Forelimb muscle (tissue), 1 donor: Measurements from ENCODE around the gene CPEB2. TPM values are rescaled to one million over a fixed set of nuclear protein-coding genes. Genes with fewer than 3 reads are reported as not detected.

Experiments used
- DNase-seq: peaks from one replicate; pipeline ENCODE4 v3.0.0-alpha.2; 2013; ENCODE audit warnings: low read depth
- polyA plus RNA-seq: library from polyadenylated mRNA; unstranded; fragments of 120-200 nt; gene quantifications from one replicate; pipeline ENCODE4 v1.2.1, GENCODE V29; 2013; ENCODE audit not compliant: insufficient read length

The CPEB2 gene
- polyA plus RNA-seq: 9.8 TPM

GRCh38 chr4:15001869-15002658, at the start of gene CPEB2:
Gene CPEB2, plus strand, starts transcription at chr4:15002481. Its CDS starts 193 bp downstream, at chr4:15002674.
- peak; percentile 72 for DNase-seq

GRCh38 chr4:14958436-14958835, 43.8 kb upstream of the CPEB2 start:
- no peak for DNase-seq

- no peak for DNase-seq
Observed at GRCh38 chr4:14961292-14961691, 41.0 kb upstream of the CPEB2 start.

- DNase-seq: no peak
Observed at GRCh38 chr4:14965071-14965470, 37.2 kb upstream of the CPEB2 start.

GRCh38 chr4:14967982-14968381, 34.3 kb upstream of the CPEB2 start:
- no peak for DNase-seq

GRCh38 chr4:14977830-14978229, 24.5 kb upstream of the CPEB2 start:
- no peak for DNase-seq

- no peak for DNase-seq
Observed at GRCh38 chr4:14984448-14984847, 17.8 kb upstream of the CPEB2 start.

DNA sequence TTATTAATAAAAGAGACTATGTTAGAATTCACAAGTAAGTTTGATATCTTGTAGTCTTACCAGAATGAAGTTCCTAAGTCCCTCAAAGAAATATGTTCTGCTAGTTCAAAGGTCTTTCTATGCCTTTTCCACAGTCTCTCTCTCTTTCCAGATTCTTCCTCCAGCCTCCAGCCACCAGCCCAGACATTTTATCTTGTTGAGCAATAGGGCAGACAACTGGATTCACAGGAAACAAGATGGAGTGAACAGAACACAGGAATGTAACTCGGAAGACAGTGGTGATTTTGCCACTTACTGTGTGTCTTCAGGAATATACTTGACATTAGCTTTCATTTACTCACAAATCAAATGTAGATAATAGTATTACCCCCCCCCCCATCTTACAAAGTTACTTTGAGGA, 17.1 kb upstream of the CPEB2 start:
- DNase-seq: no peak

DNA sequence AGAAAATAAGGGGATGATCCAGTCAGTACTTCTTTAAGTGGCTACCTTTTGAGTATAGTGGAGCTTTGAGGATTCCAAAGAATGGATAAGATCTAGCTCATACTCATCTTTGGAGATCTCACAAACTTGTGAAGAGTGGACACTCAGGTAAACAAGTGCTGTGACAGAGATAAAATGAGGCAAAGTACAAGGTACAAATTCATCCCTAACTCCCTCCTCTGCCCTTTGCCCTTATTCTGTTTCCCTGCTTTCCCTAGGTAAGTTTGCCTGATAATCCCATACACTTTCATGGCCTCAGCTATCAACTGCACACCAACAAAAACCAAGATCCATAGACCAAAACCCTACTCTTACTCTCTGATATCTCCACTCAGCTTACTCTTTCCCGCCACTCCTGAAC, 16.4 kb upstream of the CPEB2 start:
- DNase-seq: no peak

- no peak for DNase-seq
Observed at GRCh38 chr4:14987054-14987453, 15.2 kb upstream of the CPEB2 start.

DNA sequence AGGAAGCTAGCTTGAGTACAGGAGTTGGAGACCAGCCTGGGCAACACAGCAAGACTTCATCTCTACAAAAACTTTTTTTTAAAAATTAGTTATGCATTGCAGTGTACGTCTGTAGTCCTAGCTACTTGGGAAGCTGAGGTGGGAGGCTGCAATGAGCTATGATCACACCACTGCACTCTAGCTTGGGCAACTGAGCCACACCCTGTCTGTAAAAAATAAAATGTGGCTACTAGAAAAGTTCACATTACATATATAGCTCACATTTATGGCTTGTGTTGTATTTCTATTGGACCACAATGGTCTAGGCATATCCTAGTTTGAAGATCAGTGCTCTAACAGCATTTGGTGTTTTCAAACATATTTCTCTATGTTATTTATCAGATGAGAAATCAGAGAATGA, 11.8 kb upstream of the CPEB2 start:
- DNase-seq: no peak

- DNase-seq: no peak
Observed at GRCh38 chr4:14994242-14994641, 8.0 kb upstream of the CPEB2 start.

GRCh38 chr4:15001248-15001868, 923 bp upstream of the CPEB2 start:
- no peak for DNase-seq

DNA sequence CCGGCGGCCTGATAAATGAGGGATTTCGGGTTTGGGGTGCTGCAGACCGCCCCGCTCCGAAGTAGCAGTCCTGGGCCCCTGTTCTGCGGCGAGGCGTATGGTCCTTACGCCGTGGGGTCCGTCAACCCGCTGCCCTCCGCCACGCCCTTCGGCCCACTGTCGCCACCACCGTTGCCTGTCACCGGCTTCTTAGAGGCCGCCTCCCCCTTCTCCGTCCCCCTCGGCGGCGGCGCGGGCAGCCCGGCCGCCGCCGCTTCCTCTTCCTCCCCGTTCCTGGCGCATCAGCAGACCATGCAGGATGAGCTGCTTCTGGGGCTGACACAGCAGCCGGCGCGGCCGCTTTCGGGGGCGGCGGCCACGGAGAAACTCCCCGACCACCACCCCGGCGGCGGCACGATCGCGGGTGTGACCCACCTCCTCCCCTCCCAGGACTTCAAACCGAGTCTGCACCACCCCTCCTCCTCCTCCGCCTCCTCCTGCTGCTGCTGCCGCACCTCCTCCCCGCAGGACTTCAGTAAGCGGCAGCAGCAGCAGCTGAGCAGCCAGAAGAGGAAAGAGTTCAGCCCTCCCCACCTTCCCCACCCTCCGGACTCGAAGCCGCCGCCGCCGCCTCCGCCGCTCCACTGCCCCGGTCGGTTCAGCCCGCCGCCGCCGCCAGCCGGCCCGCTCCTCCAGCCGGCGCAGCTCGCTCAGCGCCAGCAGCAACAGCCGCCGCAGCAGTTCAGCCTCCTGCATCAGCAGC, 549 bp downstream of the CPEB2 start:
- DNase-seq: no peak

DNA sequence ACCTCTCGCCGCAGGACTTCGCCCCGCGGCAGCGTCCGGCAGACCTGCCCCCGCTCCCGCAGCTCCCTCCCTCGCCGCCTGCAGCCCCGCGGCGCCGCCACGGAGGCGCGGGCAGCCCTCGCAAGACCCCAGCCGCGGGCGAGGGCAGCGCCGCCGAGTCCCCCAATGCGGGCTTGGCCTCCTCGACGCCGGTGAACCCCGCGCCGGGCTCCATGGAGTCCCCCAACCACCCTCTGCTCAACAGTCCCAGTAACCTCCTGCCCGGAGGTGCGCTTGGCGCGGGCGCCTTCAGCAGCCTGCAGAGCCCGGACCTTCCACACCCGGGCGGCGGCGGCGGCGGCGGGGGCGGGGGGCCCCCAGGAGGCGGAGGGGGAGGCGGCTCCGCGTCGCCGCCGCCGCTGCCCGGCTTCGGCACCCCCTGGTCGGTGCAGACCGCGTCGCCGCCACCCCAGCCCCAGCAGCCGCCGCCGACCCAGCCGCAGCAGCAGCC, 1.2 kb downstream of the CPEB2 start:
- no peak for DNase-seq

DNA sequence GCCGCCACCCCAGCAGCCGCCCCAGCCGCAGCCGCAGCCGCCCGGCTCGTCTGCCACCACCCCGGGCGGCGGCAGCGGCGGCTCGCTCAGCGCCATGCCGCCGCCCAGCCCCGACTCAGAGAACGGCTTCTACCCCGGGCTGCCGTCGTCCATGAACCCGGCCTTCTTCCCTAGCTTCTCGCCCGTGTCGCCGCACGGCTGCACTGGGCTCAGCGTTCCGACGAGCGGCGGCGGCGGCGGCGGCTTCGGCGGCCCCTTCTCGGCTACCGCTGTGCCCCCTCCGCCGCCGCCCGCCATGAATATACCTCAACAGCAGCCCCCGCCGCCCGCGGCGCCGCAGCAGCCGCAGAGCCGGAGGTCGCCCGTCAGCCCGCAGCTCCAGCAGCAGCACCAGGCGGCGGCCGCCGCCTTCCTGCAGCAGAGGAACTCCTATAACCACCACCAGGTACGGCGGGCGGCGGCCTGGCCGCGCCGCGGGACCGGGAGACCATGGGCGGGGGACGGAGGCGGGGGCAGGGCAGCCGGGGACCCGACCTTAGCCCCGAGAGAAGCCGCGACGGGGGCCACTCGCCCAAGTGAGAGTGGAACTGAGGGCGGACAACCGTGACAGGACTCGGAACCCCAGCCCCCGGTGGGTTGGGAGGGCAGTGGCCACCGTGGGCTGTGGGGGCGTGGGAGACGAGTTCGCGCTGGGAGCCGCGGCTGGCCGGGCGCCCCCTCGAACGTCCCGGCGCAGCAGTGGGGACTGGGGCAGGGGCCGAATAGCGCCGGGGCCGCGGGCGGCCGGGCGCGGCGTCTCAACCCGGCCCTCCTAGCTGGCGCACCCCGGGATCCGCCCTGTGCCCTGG, 1.8 kb downstream of the CPEB2 start:
- DNase-seq: no peak

DNA sequence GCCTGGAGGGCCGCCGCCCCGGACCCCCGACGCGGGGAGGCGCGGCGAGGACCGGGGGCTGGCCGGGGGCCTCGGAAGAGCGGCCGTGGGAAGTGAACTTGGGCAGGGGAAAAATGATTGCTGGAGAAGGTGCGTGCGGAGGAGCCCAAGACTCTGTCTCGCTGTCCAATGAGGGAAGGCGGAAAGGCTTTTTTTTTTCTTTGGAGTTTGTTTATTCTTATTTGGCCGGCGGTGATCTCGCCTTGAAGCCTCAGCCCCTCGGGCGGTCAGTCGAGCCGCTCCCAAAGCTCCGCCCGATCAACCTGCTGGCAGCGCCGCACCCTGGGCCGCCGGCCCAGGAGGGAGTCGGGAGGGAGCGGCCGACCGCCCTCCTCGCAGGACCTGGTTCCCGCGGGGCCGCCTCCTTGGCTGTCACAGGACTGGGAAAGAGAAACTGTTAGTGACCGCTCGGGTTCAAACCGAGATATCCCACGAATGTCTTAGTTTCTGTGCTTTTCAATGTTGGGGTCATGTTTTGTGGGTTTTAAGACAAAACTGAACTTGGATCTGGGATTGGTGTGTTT, 2.5 kb downstream of the CPEB2 start:
- DNase-seq: no peak

DNA sequence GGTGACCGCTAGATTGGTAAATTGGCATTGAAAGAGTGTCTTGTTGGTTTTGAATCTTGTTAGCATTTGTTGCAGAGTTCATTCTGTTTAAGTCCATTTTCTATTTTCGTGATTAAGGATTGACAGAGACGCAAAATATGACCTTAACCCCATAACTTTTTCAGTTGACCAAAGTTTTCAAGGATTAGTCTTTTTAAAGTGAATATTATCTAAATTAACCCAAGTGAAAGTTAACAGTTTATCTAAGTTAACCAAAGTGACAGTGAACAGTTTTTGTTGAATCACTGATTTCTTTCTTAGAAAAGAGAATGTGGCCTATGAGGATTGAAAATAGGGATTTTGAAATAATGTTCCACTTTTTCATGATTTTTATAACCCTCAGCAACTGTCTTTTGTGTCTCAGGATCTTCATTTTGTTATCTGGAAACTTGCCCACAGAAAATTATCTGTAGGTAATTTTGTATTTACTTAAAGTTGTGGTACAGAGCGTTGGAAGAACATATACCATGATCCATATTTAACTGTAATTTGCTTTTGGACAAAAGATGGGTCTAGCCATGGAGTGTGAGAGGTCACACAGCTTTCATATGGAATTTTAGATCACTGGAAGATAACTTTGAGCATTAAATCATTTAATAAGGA, 3.3 kb downstream of the CPEB2 start:
- DNase-seq: no peak

DNA sequence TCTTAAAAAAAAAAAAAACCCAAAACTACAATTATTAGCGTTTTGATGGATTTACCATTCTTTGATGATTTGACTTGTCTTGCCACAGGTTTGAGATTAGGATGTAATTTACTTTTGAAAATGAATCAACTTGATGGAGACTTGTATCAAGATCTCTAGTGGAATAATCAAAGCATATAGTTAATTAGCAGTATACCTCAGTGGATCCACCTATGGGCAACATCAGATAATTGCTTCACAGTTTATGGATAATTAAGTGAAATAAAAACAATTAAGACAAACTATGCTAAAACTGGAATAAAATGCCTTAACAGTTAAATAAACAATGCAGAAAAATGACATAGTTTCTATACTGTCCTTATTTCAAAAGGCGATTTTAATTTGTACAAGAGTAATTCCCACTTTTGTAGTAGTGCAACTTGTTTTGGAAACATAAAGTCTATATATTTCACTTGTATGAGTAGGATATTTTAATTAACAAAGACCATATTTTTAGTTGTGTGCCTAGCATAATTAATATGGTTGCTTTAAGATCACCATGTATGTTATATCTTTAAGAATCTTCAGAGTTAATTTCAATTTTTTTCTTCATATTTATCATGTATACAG, 4.2 kb downstream of the CPEB2 start:
- no peak for DNase-seq

GRCh38 chr4:15007201-15007600, 4.9 kb downstream of the CPEB2 start:
- DNase-seq: no peak
